COLO668 (cell line): ENCODE measurements around the gene KIF20B.
A peak's percentile ranks its signal among the peaks of the same experiment; 100 is the strongest.
"Not testable (repeated sequence)": the region's sequence is repeated elsewhere in the genome, so short reads cannot be mapped to it uniquely, and the experiment has no call there.

ENCODE experiments used
- DNase-seq: peaks from one replicate; lab custom pipeline; 2025; ENCODE audit not compliant: unreplicated experiment; lab: John Stamatoyannopoulos, UW

The KIF20B gene

GRCh38 chr10:89771684-89772083, 70.3 kb downstream of the KIF20B start:
- no peak for DNase-seq

- no peak for DNase-seq
Observed at GRCh38 chr10:89773081-89773480, 71.7 kb downstream of the KIF20B start.

DNA sequence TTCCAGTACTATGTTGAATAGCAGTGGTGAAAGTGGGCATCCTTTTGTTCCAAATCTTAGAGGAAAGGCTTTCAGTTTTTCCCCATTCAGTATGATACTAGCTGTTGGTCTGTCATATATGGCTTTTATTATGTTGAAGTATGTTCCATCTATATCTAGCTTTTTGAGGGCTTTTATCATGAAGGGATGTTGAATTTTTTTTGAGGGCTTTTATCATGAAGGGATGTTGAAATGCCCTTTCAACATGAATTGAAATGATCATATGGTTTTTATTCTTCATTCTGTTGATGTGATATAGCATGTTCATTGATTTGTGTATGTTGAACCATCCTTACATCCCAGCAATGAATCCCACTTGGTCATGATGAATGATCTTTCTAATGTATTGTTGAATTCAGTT, 75.3 kb downstream of the KIF20B start:
- DNase-seq: no peak

DNA sequence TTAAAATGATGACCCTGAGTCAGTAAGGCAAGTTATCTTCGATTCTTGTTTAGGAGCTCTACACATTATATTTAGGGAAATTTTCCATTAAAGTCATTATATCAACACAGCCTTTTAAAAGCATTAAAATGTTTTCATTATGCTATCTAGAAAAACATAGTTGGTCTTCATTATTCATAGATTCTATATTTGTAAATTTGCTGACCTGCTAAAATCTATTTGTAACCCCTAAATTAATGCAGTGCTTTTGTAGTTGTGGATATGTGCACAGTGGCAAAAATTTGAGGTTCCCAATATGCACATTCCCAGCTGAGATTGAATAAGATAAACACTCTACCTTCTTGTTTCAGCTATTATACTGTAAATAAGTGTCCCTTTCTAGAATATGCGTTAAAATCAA, 81.1 kb downstream of the KIF20B start:
- no peak for DNase-seq

- no peak for DNase-seq
Observed at GRCh38 chr10:89783406-89783805, 82.0 kb downstream of the KIF20B start.

DNA sequence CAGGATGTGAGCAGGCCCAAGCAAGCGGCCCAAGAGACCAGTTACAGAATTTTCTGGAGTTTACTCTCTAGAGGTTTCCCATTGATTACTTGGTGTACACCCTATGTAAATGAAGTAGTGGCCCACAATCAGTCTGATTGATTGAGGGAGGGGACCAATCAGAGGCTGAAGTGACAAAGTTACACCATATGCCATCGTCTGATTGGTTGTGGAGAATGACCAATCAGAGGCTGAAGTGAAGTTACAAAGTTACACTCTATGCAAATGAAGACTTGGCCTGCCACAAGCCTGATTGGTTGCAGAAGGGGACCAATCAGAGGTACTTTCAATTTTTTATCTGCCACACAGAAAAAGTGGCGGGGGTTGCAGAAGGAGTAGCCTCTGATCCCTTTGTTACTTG, 83.7 kb downstream of the KIF20B start:
- no peak for DNase-seq

DNA sequence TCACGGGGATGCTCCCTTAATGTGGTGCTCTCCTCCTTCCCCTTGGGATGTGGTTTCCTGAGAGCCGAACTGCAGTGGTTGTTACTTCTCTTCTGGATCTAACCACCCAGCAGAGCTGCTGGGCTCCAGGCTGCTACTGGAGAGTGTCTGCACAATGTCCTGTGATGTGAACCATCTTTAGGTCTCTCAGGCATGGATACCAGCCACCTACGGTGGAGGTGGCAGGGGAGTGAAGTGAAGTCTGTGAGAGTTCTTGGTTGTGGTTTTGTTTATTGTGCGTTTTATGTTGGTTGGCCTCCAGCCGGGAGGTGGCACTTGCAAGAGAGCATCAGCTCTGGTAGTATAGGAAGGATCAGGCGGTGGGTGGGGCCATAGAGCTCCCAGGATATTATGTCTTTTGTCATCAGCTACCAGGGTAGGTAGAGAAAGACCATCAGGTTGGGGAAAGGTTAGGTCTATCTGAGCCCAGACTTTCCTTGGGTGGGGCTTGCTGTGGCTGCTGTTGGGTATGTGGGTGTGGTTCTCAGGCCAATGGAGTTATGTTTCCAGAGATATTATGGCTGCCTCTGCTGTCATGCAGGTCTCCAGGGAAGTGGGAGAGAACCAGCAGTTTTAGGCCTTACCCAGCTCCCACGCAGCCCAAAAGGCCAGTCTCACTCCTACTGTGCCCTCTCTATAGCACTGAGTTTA, 87.9 kb downstream of the KIF20B start:
- no peak for DNase-seq

DNA sequence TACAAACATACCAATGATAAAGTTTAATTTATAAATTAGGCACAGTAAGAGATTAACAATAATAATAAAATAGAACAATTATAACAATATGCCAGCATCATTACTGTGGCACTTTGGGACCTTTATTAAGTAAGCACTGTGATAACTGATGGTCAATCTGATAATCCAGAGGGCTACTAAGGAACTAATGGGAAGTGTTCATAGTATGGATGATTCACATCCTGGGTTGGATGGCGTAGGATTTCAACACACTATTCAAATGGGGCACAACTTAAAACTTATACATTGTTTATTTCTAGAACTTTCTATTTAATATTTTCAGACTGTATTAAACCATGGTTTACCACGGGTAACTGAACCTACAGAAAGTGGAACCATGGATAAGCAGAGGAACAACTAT, 90.8 kb downstream of the KIF20B start:
- DNase-seq: no peak

GRCh38 chr10:89793649-89794254, 92.4 kb downstream of the KIF20B start:
- peak; percentile 20 for DNase-seq

GRCh38 chr10:89795840-89796239, 94.5 kb downstream of the KIF20B start:
- DNase-seq: no peak

- no peak for DNase-seq
Observed at GRCh38 chr10:89798092-89798491, 96.7 kb downstream of the KIF20B start.

- DNase-seq: no peak
Observed at GRCh38 chr10:89799573-89799972, 98.2 kb downstream of the KIF20B start.

GRCh38 chr10:89805599-89806013, 104.2 kb downstream of the KIF20B start:
- DNase-seq: no peak

DNA sequence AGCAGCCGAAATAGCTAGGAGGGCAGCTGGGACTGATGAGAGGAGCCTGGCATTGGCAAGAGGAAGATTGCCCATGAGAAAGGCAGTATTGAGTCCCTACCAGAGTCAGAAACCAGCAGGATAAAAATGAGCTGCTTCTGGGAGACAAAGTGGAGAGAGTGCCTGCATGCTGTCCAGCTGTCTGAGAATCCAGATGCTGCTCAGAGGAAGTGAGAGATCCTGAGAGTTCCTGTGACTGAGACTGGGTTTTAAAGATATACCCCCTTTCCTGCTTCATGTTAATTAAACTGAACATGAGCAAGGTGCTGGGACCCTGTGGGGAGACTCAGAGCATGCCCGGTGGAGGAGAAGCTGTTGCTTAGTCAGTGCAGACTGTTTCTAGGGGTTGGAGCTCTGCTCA, 107.5 kb downstream of the KIF20B start:
- no peak for DNase-seq

- DNase-seq: no peak
Observed at GRCh38 chr10:89809766-89810165, 108.4 kb downstream of the KIF20B start.

DNA sequence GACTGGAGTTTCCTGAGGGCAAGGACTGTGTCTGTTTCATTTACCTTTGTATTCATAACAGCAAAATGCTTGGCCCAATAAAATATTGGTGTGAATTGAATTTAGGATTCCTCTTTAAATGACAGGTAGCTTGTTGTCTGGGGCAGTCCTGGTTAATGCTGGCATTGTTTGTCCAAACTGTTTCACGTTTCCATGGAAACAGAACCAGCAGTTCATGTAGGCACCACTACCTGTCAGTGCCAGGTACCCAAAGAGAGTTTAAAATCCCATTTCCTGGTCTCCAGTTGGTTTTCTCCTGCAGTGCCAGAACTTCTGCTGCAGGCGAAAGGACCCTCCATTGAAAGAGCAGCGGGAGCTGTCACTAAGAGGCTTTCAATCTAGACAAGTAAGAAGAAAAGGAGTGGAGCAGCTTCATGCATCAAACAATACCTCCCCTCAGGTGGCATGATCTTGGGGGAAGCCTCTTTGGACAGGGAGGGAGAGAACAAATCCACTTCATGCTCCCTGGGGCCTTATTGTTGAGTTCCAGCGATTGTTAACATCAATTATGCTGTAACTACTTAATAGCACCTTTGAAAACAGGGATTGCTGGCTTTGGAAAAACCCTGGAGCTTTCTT, 109.6 kb downstream of the KIF20B start:
- no peak for DNase-seq

DNA sequence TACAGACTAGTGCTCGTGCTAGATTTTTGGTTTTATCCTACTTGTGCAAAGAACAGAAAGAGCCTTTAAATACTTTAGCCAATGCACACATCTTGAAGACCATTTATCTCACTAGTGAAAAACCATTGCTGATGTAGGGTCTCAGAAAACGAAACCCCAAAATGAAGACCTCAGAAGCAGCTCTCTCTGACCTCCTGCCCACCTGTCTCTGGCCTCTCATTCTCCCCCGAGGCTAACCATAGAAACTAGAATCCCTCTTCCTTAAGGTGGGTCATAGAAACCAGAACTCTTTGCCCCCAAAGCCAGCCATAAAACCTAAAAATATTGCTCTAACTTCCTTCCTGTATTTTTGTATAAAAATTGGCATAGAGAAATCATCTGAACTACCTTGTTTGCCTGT, 112.2 kb downstream of the KIF20B start:
- no peak for DNase-seq

- no peak for DNase-seq
Observed at GRCh38 chr10:89814278-89814677, 112.9 kb downstream of the KIF20B start.

GRCh38 chr10:89815049-89815853, 113.9 kb downstream of the KIF20B start:
- DNase-seq: no peak

- DNase-seq: not testable (repeated sequence)
Observed at GRCh38 chr10:89819008-89819407, 117.6 kb downstream of the KIF20B start.
